Activated naive CD8-positive, alpha-beta T cell treated with anti-CD3 and anti-CD28 coated beads for 36 hours (primary cell): ENCODE results near the gene SIGLEC11. TPM values are rescaled to one million over a fixed set of nuclear protein-coding genes. Genes with fewer than 3 reads are reported as not detected.
"Not testable (repeated sequence)": the region's sequence is repeated elsewhere in the genome, so short reads cannot be mapped to it uniquely, and the experiment has no call there.

Source experiments
- DNase-seq: peaks from one replicate; pipeline ENCODE4 v3.0.0; 2021
- H3K27ac Mint-ChIP-seq: one replicate; pipeline ENCODE4 v1.8.0; 2022; ENCODE audit warnings: mild to moderate bottlenecking, moderate library complexity, mixed read lengths
- H3K27me3 Mint-ChIP-seq: one replicate; pipeline ENCODE4 v1.8.0; 2022; ENCODE audit warnings: mild to moderate bottlenecking, mixed read lengths
- H3K36me3 Mint-ChIP-seq: one replicate; pipeline ENCODE4 v1.8.0; 2021; ENCODE audit warnings: mild to moderate bottlenecking, mixed read lengths
- H3K4me1 Mint-ChIP-seq: one replicate; pipeline ENCODE4 v1.8.0; 2021; ENCODE audit warnings: mixed read lengths
- H3K4me3 Mint-ChIP-seq: one replicate; pipeline ENCODE4 v1.8.0; 2022; ENCODE audit warnings: mild to moderate bottlenecking, moderate library complexity, mixed read lengths
- H3K9me3 Mint-ChIP-seq: one replicate; pipeline ENCODE4 v1.8.0; 2022; ENCODE audit warnings: mixed read lengths
- total RNA-seq, 2 experiments: library from RNA; stranded (reverse); gene quantifications; one replicate each; pipeline ENCODE4 v1.2.3, GENCODE V29; 2021

SIGLEC11 gene
- total RNA-seq, 2 experiments from 2014 or later = not detected

- Mint-ChIP-seq H3K4me1 (peaks cover 12% of the 10 kb centered on the region), H3K4me3 (no peak overlapping the region), H3K27ac (no peak overlapping the region), H3K9me3 (no peaks in the 10 kb centered on the region), H3K27me3 (peaks cover 26% of the 10 kb centered on the region), H3K36me3 (no peaks in the 10 kb centered on the region)
- DNase-seq = no peak
These were observed 10.4 kb downstream of the SIGLEC11 start for GRCh38 chr19:49950590-49950948.

GRCh38 chr19:49949742-49950589, 11.0 kb downstream of the SIGLEC11 start:
- Mint-ChIP-seq H3K4me1 (peaks cover 12% of the 10 kb centered on the region), H3K27me3 (peaks cover 26% of the 10 kb centered on the region), H3K4me3 (no peak overlapping the region), H3K9me3 (no peaks in the 10 kb centered on the region), H3K36me3 (no peaks in the 10 kb centered on the region), H3K27ac (no peak overlapping the region)
- no peak for DNase-seq

- Mint-ChIP-seq H3K36me3 (no peaks in the 10 kb centered on the region), H3K4me3 (no peak overlapping the region), H3K27me3 (peaks cover 23% of the 10 kb centered on the region), H3K27ac (no peak overlapping the region), H3K9me3 (no peaks in the 10 kb centered on the region), H3K4me1 (peaks cover 11% of the 10 kb centered on the region)
- no peak for DNase-seq
These were observed 14.6 kb downstream of the SIGLEC11 start for GRCh38 chr19:49946415-49946814.

- not testable (repeated sequence) for DNase-seq, H3K4me3 Mint-ChIP-seq, H3K9me3 Mint-ChIP-seq, H3K36me3 Mint-ChIP-seq, H3K27ac Mint-ChIP-seq
- Mint-ChIP-seq H3K27me3 (peaks cover 11% of the 10 kb centered on the region), H3K4me1 (peaks cover 16% of the 10 kb centered on the region)
These were observed 16.4 kb downstream of the SIGLEC11 start for GRCh38 chr19:49944567-49944966.

- Mint-ChIP-seq H3K4me3 (no peak overlapping the region), H3K4me1 (peaks cover 16% of the 10 kb centered on the region), H3K27me3 (peaks cover 8% of the 10 kb centered on the region), H3K9me3 (no peaks in the 10 kb centered on the region), H3K36me3 (no peaks in the 10 kb centered on the region), H3K27ac (no peak overlapping the region)
- DNase-seq = no peak
These were observed 20.5 kb downstream of the SIGLEC11 start for GRCh38 chr19:49940482-49940791.

GRCh38 chr19:49939721-49940481, 21.1 kb downstream of the SIGLEC11 start:
- H3K9me3 Mint-ChIP-seq = no peaks in the 10 kb centered on the region
- H3K4me3 Mint-ChIP-seq = no peak overlapping the region
- no peak overlapping the region for H3K27ac Mint-ChIP-seq
- no peak for DNase-seq
- H3K4me1 Mint-ChIP-seq = peaks cover 16% of the 10 kb centered on the region
- peaks cover 8% of the 10 kb centered on the region for H3K27me3 Mint-ChIP-seq
- H3K36me3 Mint-ChIP-seq = no peaks in the 10 kb centered on the region

GRCh38 chr19:49938662-49939061, 22.3 kb downstream of the SIGLEC11 start:
- H3K4me3 Mint-ChIP-seq = no peak overlapping the region
- no peaks in the 10 kb centered on the region for H3K9me3 Mint-ChIP-seq
- peaks cover 4% of the 10 kb centered on the region for H3K27me3 Mint-ChIP-seq
- H3K36me3 Mint-ChIP-seq = peaks cover 2% of the 10 kb centered on the region
- no peak for DNase-seq
- H3K4me1 Mint-ChIP-seq = peaks cover 10% of the 10 kb centered on the region
- H3K27ac Mint-ChIP-seq = no peak overlapping the region

- Mint-ChIP-seq H3K36me3 (peaks cover 7% of the 10 kb centered on the region), H3K9me3 (no peaks in the 10 kb centered on the region), H3K27ac (no peak overlapping the region), H3K27me3 (no peaks in the 10 kb centered on the region), H3K4me3 (no peak overlapping the region), H3K4me1 (peaks cover 11% of the 10 kb centered on the region)
- DNase-seq = peak; percentile 79
These were observed 23.1 kb downstream of the SIGLEC11 start for GRCh38 chr19:49937750-49938381.

- Mint-ChIP-seq H3K27ac (no peak overlapping the region), H3K36me3 (peaks cover 14% of the 10 kb centered on the region), H3K9me3 (no peaks in the 10 kb centered on the region), H3K4me1 (peaks cover 18% of the 10 kb centered on the region), H3K27me3 (no peaks in the 10 kb centered on the region), H3K4me3 (no peak overlapping the region)
- DNase-seq = no peak
These were observed 24.4 kb downstream of the SIGLEC11 start for GRCh38 chr19:49936549-49936948.

- no peak overlapping the region for H3K27ac Mint-ChIP-seq
- peaks cover 35% of the 10 kb centered on the region for H3K36me3 Mint-ChIP-seq
- peaks cover 7% of the 10 kb centered on the region for H3K27me3 Mint-ChIP-seq
- no peak for DNase-seq
- peaks cover 5% of the 10 kb centered on the region for H3K9me3 Mint-ChIP-seq
- H3K4me1 Mint-ChIP-seq = peaks cover 28% of the 10 kb centered on the region
- H3K4me3 Mint-ChIP-seq = no peak overlapping the region
These were observed 27.3 kb downstream of the SIGLEC11 start for GRCh38 chr19:49933643-49934042.

- peaks cover 30% of the 10 kb centered on the region for H3K4me1 Mint-ChIP-seq
- peaks cover 5% of the 10 kb centered on the region for H3K9me3 Mint-ChIP-seq
- peak overlapping the region; percentile 4 for H3K4me3 Mint-ChIP-seq
- peak; percentile 36 for DNase-seq
- no peak overlapping the region for H3K27ac Mint-ChIP-seq
- peaks cover 10% of the 10 kb centered on the region for H3K27me3 Mint-ChIP-seq
- H3K36me3 Mint-ChIP-seq = peaks cover 44% of the 10 kb centered on the region
These were observed 28.2 kb downstream of the SIGLEC11 start for GRCh38 chr19:49932731-49933131.

- Mint-ChIP-seq H3K27me3 (peaks cover 10% of the 10 kb centered on the region), H3K4me1 (peaks cover 36% of the 10 kb centered on the region), H3K27ac (no peak overlapping the region), H3K36me3 (peaks cover 51% of the 10 kb centered on the region), H3K4me3 (no peak overlapping the region), H3K9me3 (peaks cover 5% of the 10 kb centered on the region)
- no peak for DNase-seq
These were observed 28.9 kb downstream of the SIGLEC11 start for GRCh38 chr19:49932041-49932451.

GRCh38 chr19:49931293-49932040, 29.5 kb downstream of the SIGLEC11 start:
- H3K4me3 Mint-ChIP-seq = no peak overlapping the region
- H3K27me3 Mint-ChIP-seq = peaks cover 10% of the 10 kb centered on the region
- H3K4me1 Mint-ChIP-seq = peaks cover 37% of the 10 kb centered on the region
- peaks cover 5% of the 10 kb centered on the region for H3K9me3 Mint-ChIP-seq
- DNase-seq = no peak
- H3K27ac Mint-ChIP-seq = no peak overlapping the region
- peaks cover 55% of the 10 kb centered on the region for H3K36me3 Mint-ChIP-seq

GRCh38 chr19:49930483-49931011, 30.4 kb downstream of the SIGLEC11 start:
- H3K36me3 Mint-ChIP-seq = peaks cover 60% of the 10 kb centered on the region
- H3K9me3 Mint-ChIP-seq = peaks cover 5% of the 10 kb centered on the region
- no peak for DNase-seq
- H3K4me1 Mint-ChIP-seq = peaks cover 40% of the 10 kb centered on the region
- H3K4me3 Mint-ChIP-seq = peak overlapping the region; percentile 97
- peaks cover 10% of the 10 kb centered on the region for H3K27me3 Mint-ChIP-seq
- no peak overlapping the region for H3K27ac Mint-ChIP-seq
